Esophagus squamous epithelium (tissue), 5 donors: ENCODE data around the gene SSH2. TPM values are rescaled to one million over a fixed set of nuclear protein-coding genes. Genes with fewer than 3 reads are reported as not detected.

Experiments used
- DNase-seq: peaks from one replicate; lab custom pipeline; 2025; lab: John Stamatoyannopoulos, UW
- H3K27ac ChIP-seq, 4 donors: fragments of 200-600 bp; sonication (generic); one replicate each; pipeline ENCODE4 v1.5.1; 2016 to 2019; ENCODE audit warnings: mild to moderate bottlenecking in 1 of 4
- H3K27me3 ChIP-seq, 4 donors: fragments of 200-600 bp; sonication (generic); 1 replicate in 3 of 4; 2 replicates in 1 of 4; pipeline versions ENCODE4 v1.5.1 to v1.6.0; 2017 to 2021; ENCODE audit warnings: antibody characterized with exemption in 1 of 4
- H3K36me3 ChIP-seq, 3 donors: fragments of 200-600 bp; sonication (generic); one replicate each; pipeline ENCODE4 v1.5.1; 2016 to 2019
- H3K4me1 ChIP-seq, 3 donors: fragments of 200-600 bp; sonication (generic); one replicate each; pipeline ENCODE4 v1.5.1; 2017 to 2019
- H3K4me3 ChIP-seq, 4 donors: fragments of 200-600 bp; sonication (generic); 1 replicate in 3 of 4; 2 replicates in 1 of 4; pipeline ENCODE4 v1.5.1; 2016 to 2019; ENCODE audit warnings: mild to moderate bottlenecking in 2 of 4, moderate library complexity in 1 of 4
- H3K9me3 ChIP-seq, 3 donors: fragments of 200-600 bp; sonication (generic); one replicate each; pipeline ENCODE4 v1.5.1; 2016 to 2019
- POLR2A ChIP-seq, 4 donors: fragments of 450-650 bp; IDR thresholded peaks; one replicate each; pipeline ENCODE4 v1.6.1; 2017; ENCODE audit warnings: antibody characterized with exemption in 4 of 4, mild to moderate bottlenecking in 4 of 4, moderate library complexity in 3 of 4
- WGBS, 2 donors: methylation state at CpG; one replicate each; pipeline ENCODE4 v1.1.5; 2018; 5-methylcytosine and 5-hydroxymethylcytosine counted together
- intact Hi-C: fragments of 100-400 bp; cut with DNase I; formaldehyde crosslinking; loops from one replicate; pipeline ENCODE4 v1.15.0; 2022
- total RNA-seq, 4 donors: library from RNA; depleted of rRNA; stranded (reverse); fragments of >200 nt; gene quantifications; one replicate each; pipeline ENCODE4 v1.1.0, GENCODE V29; 2016
- TF ChIP-seq, protein P1 (sequence below), 6 experiments: fragments of 450-650 bp in 4 of 6; fragments of 200-600 bp in 2 of 6; sonication (generic) in 2 of 6; IDR thresholded peaks; one replicate each; pipeline ENCODE4 v1.5.1; 2016 to 2019; ENCODE audit warnings: antibody characterized with exemption in 6 of 6, mild to moderate bottlenecking in 4 of 6, moderate library complexity in 4 of 6
- donor health status: DM: yes; HTN: yes; CAD: no.

Gene SSH2
- total RNA-seq, 4 donors from 2014 or later, result 9.4 to 29.4 (median 13.2) TPM

DNA sequence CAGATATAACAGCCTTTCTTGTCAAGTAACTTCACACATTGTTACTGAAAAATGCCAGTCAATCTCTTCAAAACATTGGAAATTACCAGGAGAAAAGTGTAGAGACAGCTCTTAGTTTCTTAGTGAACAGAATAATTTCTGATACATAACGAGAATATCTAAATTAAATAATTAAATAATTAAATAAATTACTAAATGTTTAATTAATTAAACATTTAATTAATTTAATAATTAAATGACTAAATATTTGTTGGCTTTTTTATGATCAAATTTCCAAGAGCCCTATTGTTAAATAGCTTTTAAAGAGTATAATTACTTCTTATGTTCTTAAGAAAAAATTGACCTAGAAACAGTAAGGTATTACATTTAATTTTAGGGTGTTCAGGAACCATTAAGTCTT is 129.6 kb downstream of the SSH2 start:
- H3K4me3 ChIP-seq, result no peak overlapping the region
- DNase-seq, result no peak
- no peak overlapping the region for H3K27ac ChIP-seq
- TF ChIP-seq POLR2A (IDR thresholded peaks at IDR 0.05), result no peak
- TF ChIP-seq, protein P1, sequence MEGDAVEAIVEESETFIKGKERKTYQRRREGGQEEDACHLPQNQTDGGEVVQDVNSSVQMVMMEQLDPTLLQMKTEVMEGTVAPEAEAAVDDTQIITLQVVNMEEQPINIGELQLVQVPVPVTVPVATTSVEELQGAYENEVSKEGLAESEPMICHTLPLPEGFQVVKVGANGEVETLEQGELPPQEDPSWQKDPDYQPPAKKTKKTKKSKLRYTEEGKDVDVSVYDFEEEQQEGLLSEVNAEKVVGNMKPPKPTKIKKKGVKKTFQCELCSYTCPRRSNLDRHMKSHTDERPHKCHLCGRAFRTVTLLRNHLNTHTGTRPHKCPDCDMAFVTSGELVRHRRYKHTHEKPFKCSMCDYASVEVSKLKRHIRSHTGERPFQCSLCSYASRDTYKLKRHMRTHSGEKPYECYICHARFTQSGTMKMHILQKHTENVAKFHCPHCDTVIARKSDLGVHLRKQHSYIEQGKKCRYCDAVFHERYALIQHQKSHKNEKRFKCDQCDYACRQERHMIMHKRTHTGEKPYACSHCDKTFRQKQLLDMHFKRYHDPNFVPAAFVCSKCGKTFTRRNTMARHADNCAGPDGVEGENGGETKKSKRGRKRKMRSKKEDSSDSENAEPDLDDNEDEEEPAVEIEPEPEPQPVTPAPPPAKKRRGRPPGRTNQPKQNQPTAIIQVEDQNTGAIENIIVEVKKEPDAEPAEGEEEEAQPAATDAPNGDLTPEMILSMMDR (IDR thresholded peaks at IDR 0.05), result no peak
- H3K4me1 ChIP-seq, result no peaks in the 10 kb centered on the region
- H3K27me3 ChIP-seq, result no peaks in the 10 kb centered on the region
- WGBS, 2 donors, result 90 to 100% methylated on average over 1 of the region's 1 CpG
- no peaks in the 10 kb centered on the region for H3K36me3 ChIP-seq
- intact Hi-C loops, result no loop called here
- no peaks in the 10 kb centered on the region for H3K9me3 ChIP-seq

DNA sequence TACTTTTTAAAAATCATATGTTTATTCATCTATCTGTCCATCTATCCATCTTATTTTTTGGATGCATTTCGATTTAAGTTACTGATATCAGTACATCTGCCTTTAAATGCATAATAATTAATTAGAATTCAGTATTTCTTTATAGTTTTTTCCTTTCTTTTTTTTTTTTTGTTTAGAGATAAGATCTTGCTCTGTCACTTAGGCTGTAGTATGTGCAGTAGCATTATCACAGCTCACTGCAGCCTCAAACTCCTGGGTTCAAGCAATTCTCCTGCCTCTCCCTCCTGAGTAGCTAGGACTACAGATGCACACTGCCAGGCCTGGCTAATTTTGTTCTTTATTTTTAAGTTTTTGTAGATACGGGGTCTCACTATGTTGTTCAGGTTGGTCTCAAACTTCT is 133.4 kb downstream of the SSH2 start:
- no peaks in the 10 kb centered on the region for H3K9me3 ChIP-seq
- no peak overlapping the region for H3K4me3 ChIP-seq
- TF ChIP-seq, protein P1 (IDR thresholded peaks at IDR 0.05), result no peak
- TF ChIP-seq POLR2A (IDR thresholded peaks at IDR 0.05), result no peak
- H3K27me3 ChIP-seq, result no peaks in the 10 kb centered on the region
- no peaks in the 10 kb centered on the region for H3K4me1 ChIP-seq
- H3K27ac ChIP-seq, result no peak overlapping the region
- DNase-seq, result no peak
- intact Hi-C loops, result no loop called here
- WGBS, 2 donors, result 92 to 98% methylated on average over 2 of the region's 2 CpGs
- peaks cover 0 to 8% (median 0%) of the 10 kb centered on the region in 3 donors for H3K36me3 ChIP-seq

DNA sequence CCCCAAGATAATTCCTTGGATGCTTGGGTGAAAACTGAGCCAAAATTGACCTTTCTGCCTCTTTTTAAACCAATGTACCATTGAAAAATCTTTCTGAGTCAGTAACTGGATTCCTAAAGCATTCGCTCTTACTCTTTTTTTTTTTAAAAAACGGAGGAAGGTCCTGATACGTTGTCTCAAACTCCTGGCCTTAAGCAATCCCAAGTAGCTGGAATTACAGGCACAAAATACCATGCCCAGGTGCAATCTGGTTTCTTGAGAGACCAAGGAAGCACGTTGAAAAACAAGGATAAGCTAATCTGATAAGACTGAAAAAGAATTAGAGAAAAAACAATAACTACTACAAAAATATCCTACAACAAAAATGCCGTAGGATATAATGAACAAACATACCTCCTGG is 136.5 kb downstream of the SSH2 start:
- Histone ChIP-seq H3K27ac (no peak overlapping the region), H3K9me3 (no peaks in the 10 kb centered on the region), H3K4me3 (no peak overlapping the region), H3K36me3 (peaks cover 0 to 8% (median 0%) of the 10 kb centered on the region in 3 donors), H3K4me1 (no peaks in the 10 kb centered on the region), H3K27me3 (no peaks in the 10 kb centered on the region)
- no peak for DNase-seq
- TF ChIP-seq, protein P1 (IDR thresholded peaks at IDR 0.05), result no peak
- no peak for TF ChIP-seq POLR2A (IDR thresholded peaks at IDR 0.05)
- intact Hi-C loops, result no loop called here
- 80 to 89% methylated on average over 5 of the region's 5 CpGs for WGBS, 2 donors

DNA sequence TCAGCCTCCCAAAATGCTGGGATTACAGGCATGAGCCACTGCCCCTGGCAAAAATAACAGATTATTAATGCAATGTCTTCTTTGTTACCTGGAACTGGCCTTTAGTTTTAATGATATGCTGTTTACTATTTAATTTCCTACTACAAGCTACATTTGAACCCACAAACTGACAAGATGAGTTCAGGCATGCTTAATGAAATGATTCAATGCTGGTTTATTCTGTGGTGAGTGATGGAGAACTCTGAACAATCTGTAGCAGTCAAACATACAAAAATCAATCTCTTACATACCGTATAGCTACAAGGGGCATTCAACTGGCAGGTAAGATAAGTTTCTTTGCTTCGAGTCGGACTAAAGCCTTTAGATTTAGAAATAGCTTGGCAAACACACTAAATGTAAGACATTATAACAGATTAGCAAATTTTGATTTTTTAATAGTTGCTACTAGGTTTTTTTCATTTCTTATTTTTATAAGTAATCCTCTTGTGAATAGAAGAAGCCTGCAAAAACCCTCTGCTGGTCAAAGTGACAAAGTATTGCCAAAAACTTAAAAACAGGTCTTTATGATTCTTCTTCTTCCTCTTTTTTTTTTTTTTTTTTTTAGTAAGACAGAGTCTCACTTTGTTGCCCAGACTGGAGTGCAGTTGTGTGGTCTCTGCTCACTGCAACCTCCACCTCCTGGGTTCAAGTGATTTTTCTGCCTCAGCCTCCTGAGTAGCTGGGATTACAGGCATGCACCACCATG is 138.5 kb downstream of the SSH2 start:
- no peaks in the 10 kb centered on the region for H3K27me3 ChIP-seq
- 36 to 58% methylated on average over 3 of the region's 3 CpGs for WGBS, 2 donors
- no peak for TF ChIP-seq POLR2A (IDR thresholded peaks at IDR 0.05)
- TF ChIP-seq, protein P1 (IDR thresholded peaks at IDR 0.05), result no peak
- no peak overlapping the region for H3K27ac ChIP-seq
- DNase-seq, result no peak
- no peaks in the 10 kb centered on the region for H3K9me3 ChIP-seq
- intact Hi-C loops, result no loop called here
- H3K4me1 ChIP-seq, result peaks cover 0 to 2% (median under 1%) of the 10 kb centered on the region in 3 donors
- no peak overlapping the region for H3K4me3 ChIP-seq
- peaks cover 0 to 8% (median 0%) of the 10 kb centered on the region in 3 donors for H3K36me3 ChIP-seq
